SK-N-SH (cell line): Measurements from ENCODE around the gene EMC7. TPM values are rescaled to one million over a fixed set of nuclear protein-coding genes. Genes with fewer than 3 reads are reported as not detected.

Source experiments
- CTCF ChIA-PET: fragments of 300-600, 350-600 bp; formaldehyde crosslinking; extraction: SDS; loops from one replicate; lab custom pipeline; 2021; lab: Yijun Ruan, JAX
- POLR2A ChIA-PET: fragments of 350-600 bp; sonication (Branson Sonifier 250); formaldehyde crosslinking; extraction: SDS; loops from one replicate; lab custom pipeline; 2020; ENCODE audit warnings: antibody characterized with exemption, inconsistent platforms; lab: Yijun Ruan, JAX
- DNase-seq: peaks from one replicate; pipeline ENCODE4 v3.0.0; 2012
- H2AFZ ChIP-seq: fragments of 200-600 bp; sonication (generic); 2 replicates; pipeline ENCODE4 v1.8.1; 2016; ENCODE audit warnings: antibody characterized with exemption, mild to moderate bottlenecking, low read depth
- H3F3A ChIP-seq: fragments of 200-600 bp; sonication (generic); replicated peaks from 2 replicates; pipeline ENCODE3; 2016; ENCODE audit warnings: antibody characterized with exemption, mild to moderate bottlenecking; ENCODE audit not compliant: insufficient read depth
- H3K27ac ChIP-seq, 2 experiments: fragments of 200-500 bp in 1 of 2; fragments of 200-600 bp in 1 of 2; sonication (Bioruptor generic) in 1 of 2; sonication (generic), shearing (Covaris generic) in 1 of 2; 2 replicates each; pipeline versions ENCODE4 v1.5.1 to v1.6.1; 2014 to 2016; ENCODE audit warnings: low read depth in 2 of 2, inconsistent platforms in 1 of 2, low read length in 1 of 2, mild to moderate bottlenecking in 1 of 2, mixed read lengths in 1 of 2
- H3K27me3 ChIP-seq: fragments of 200-600 bp; sonication (generic), shearing (Covaris generic); 2 replicates; pipeline ENCODE4 v1.6.1; 2016; ENCODE audit warnings: mixed run types; ENCODE audit not compliant: insufficient read depth
- H3K36me3 ChIP-seq, 2 experiments: fragments of 200-500 bp in 1 of 2; fragments of 200-600 bp in 1 of 2; sonication (Bioruptor generic) in 1 of 2; sonication (generic) in 1 of 2; replicated peaks in 1 of 2; 2 replicates each; pipeline versions ENCODE3 to v1.5.1; 2014 to 2016; ENCODE audit warnings: low read length in 1 of 2, mild to moderate bottlenecking in 1 of 2; ENCODE audit not compliant: insufficient read depth in 2 of 2, control insufficient read depth in 1 of 2
- H3K4me1 ChIP-seq, 2 experiments: fragments of 200-500 bp in 1 of 2; fragments of 200-600 bp in 1 of 2; sonication (Bioruptor generic) in 1 of 2; sonication (generic), shearing (Covaris generic) in 1 of 2; 2 replicates each; pipeline versions ENCODE4 v1.5.1 to v1.6.1; 2014 to 2016; ENCODE audit warnings: low read depth in 1 of 2, low read length in 1 of 2, mixed run types in 1 of 2; ENCODE audit not compliant: insufficient read depth in 2 of 2, control insufficient read depth in 1 of 2
- H3K4me2 ChIP-seq: fragments of 200-600 bp; sonication (generic), shearing (Covaris generic); 2 replicates; pipeline ENCODE4 v1.6.1; 2017; ENCODE audit warnings: mixed run types
- H3K4me3 ChIP-seq, 2 experiments: fragments of 200-500 bp in 1 of 2; fragments of 200-600 bp in 1 of 2; sonication (Bioruptor generic) in 1 of 2; sonication (generic), shearing (Covaris generic) in 1 of 2; 2 replicates each; pipeline versions ENCODE4 v1.5.1 to v1.8.1; 2014 to 2016; ENCODE audit warnings: low read depth in 2 of 2, inconsistent platforms in 1 of 2, low read length in 1 of 2, mild to moderate bottlenecking in 1 of 2, mixed read lengths in 1 of 2, moderate library complexity in 1 of 2
- H3K79me2 ChIP-seq: fragments of 200-600 bp; sonication (generic); 2 replicates; pipeline ENCODE4 v1.8.1; 2017; ENCODE audit warnings: mild to moderate bottlenecking; ENCODE audit not compliant: insufficient read depth
- H3K9ac ChIP-seq: fragments of 200-600 bp; sonication (generic); 2 replicates; pipeline ENCODE4 v1.6.1; 2017; ENCODE audit warnings: mixed run types
- H3K9me2 ChIP-seq: fragments of 200-600 bp; sonication (generic); 2 replicates; pipeline ENCODE4 v1.6.1; 2017; ENCODE audit warnings: mixed run types
- H3K9me3 ChIP-seq: fragments of 200-600 bp; sonication (generic); 2 replicates; pipeline ENCODE4 v1.6.1; 2017; ENCODE audit warnings: mixed run types, mild to moderate bottlenecking, moderate library complexity
- H4K20me1 ChIP-seq: fragments of 200-600 bp; sonication (generic); 2 replicates; pipeline ENCODE4 v1.6.1; 2017; ENCODE audit warnings: mild to moderate bottlenecking, mixed run types; ENCODE audit not compliant: insufficient read depth
- ELF1 ChIP-seq: IDR thresholded peaks from 2 replicates; pipeline ENCODE4 v1.4.0; 2012
- EP300 ChIP-seq, 2 experiments: IDR thresholded peaks; 2 replicates each; pipeline versions ENCODE4 v1.4.0 to v1.6.1; 2012; ENCODE audit warnings: borderline replicate concordance in 1 of 2, low read depth in 1 of 2, low read length in 1 of 2
- FOSL2 ChIP-seq: IDR thresholded peaks from 2 replicates; pipeline ENCODE4 v1.4.0; 2012; ENCODE audit warnings: low read depth, mild to moderate bottlenecking, moderate library complexity, borderline replicate concordance
- FOXM1 ChIP-seq: IDR thresholded peaks from 2 replicates; pipeline ENCODE4 v1.4.0; 2012; ENCODE audit warnings: low read depth, mild to moderate bottlenecking
- GABPA ChIP-seq: IDR thresholded peaks from 2 replicates; pipeline ENCODE4 v1.4.0; 2012; ENCODE audit warnings: low read depth, mild to moderate bottlenecking
- JUND ChIP-seq: IDR thresholded peaks from 2 replicates; pipeline ENCODE4 v1.4.0; 2012
- POLR2AphosphoS5 ChIP-seq: IDR thresholded peaks from 2 replicates; pipeline ENCODE4 v1.6.1; 2012; ENCODE audit warnings: low read depth, low read length
- RCOR1 ChIP-seq: fragments of 150-350 bp; IDR thresholded peaks from 2 replicates; pipeline ENCODE4 v1.6.1; 2017; ENCODE audit warnings: antibody characterized with exemption, low read length
- SIN3A ChIP-seq: IDR thresholded peaks from 2 replicates; pipeline ENCODE4 v1.6.1; 2012; ENCODE audit warnings: low read depth, mild to moderate bottlenecking, low read length, moderate library complexity, borderline replicate concordance
- SMC3 ChIP-seq: IDR thresholded peaks from 2 replicates; pipeline ENCODE4 v1.6.1; 2012; ENCODE audit warnings: low read depth, low read length, improper control_type of control experiment
- TCF12 ChIP-seq: IDR thresholded peaks from 2 replicates; pipeline ENCODE4 v1.4.0; 2012
- YY1 ChIP-seq: IDR thresholded peaks from 2 replicates; pipeline ENCODE4 v1.4.0; 2012; ENCODE audit warnings: low read depth, mild to moderate bottlenecking
- WGBS: methylation state at CpG from one replicate; pipeline ENCODE4 v1.1.6; 2017; ENCODE audit warnings: low lambda C conversion rate; 5-methylcytosine and 5-hydroxymethylcytosine counted together
- polyA plus RNA-seq, 3 experiments: library from polyadenylated mRNA; depleted of rRNA; stranded (reverse); fragments of >200 nt; gene quantifications; 2 replicates each; pipeline ENCODE4 v1.2.3, GENCODE V29; 2012
- TF ChIP-seq, protein P1 (sequence below): fragments of 150-350 bp; IDR thresholded peaks from 2 replicates; pipeline ENCODE4 v1.6.1; 2016; ENCODE audit warnings: mild to moderate bottlenecking, low read depth, low read length
- TF ChIP-seq, protein P2 (sequence below): fragments of 150-350 bp; IDR thresholded peaks from 2 replicates; pipeline ENCODE4 v1.6.1; 2017; ENCODE audit warnings: antibody characterized with exemption, low read length, low read depth, borderline replicate concordance
- TF ChIP-seq, protein P3 (sequence below): IDR thresholded peaks from 2 replicates; pipeline ENCODE4 v1.4.0; 2012; ENCODE audit warnings: low read depth, borderline replicate concordance
- TF ChIP-seq, protein P4 (sequence below): IDR thresholded peaks from 2 replicates; pipeline ENCODE4 v1.4.0; 2012; ENCODE audit warnings: low read depth

EMC7 gene
- polyA plus RNA-seq, 1 of the 3 experiments (the other 2 are of a cell fraction): 92.3 TPM

DNA sequence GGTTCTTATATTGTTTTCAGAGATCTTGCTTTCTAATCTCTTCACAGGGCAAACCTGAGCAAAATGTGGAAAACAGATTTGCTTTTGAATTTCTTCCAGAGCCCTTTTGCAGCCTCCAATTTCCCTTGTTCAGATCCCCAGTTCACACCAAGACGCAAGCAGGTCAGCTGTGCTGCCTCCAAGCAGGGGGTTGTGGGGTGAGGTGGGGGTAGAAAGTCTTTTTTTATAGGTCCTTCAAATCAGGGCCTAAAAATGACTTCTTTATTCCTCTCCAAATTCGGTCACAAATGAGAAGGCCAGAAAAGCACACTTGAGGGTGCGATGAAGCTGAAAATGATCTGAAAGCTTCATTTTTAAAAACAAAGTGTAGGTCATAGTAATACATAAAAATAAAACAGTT lies 36.4 kb downstream of the EMC7 start:
- Histone ChIP-seq H3K27ac (no peak overlapping the region), H3K4me1 (no peaks in the 10 kb centered on the region), H2AFZ (no peak overlapping the region), H3K9ac (no peak overlapping the region), H3K9me2 (no peaks in the 10 kb centered on the region), H3K79me2 (no peaks in the 10 kb centered on the region), H3K36me3 (no peaks in the 10 kb centered on the region), H3K9me3 (no peaks in the 10 kb centered on the region), H3F3A (no peaks in the 10 kb centered on the region), H4K20me1 (no peaks in the 10 kb centered on the region), H3K4me3 (no peak overlapping the region), H3K4me2 (no peak overlapping the region), H3K27me3 (no peaks in the 10 kb centered on the region)
- ChIA-PET CTCF (interaction anchor here (0.6 to 1.3 kb wide), 2 partner anchors 144 to 450 kb away, joined by 3 to 4 read pairs; partner anchors contain the start of gene KATNBL1), POLR2A (no interaction called here)
- DNase-seq: no peak
- 81% methylated on average over 3 of the region's 3 CpGs for WGBS
- TF ChIP-seq, protein P1, sequence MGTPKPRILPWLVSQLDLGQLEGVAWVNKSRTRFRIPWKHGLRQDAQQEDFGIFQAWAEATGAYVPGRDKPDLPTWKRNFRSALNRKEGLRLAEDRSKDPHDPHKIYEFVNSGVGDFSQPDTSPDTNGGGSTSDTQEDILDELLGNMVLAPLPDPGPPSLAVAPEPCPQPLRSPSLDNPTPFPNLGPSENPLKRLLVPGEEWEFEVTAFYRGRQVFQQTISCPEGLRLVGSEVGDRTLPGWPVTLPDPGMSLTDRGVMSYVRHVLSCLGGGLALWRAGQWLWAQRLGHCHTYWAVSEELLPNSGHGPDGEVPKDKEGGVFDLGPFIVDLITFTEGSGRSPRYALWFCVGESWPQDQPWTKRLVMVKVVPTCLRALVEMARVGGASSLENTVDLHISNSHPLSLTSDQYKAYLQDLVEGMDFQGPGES: no peak
- TF ChIP-seq ELF1: no peak
- no peak for TF ChIP-seq GABPA
- TF ChIP-seq SIN3A: no peak
- TF ChIP-seq FOXM1: no peak
- TF ChIP-seq SMC3: no peak
- no peak for TF ChIP-seq RCOR1
- TF ChIP-seq, protein P2, sequence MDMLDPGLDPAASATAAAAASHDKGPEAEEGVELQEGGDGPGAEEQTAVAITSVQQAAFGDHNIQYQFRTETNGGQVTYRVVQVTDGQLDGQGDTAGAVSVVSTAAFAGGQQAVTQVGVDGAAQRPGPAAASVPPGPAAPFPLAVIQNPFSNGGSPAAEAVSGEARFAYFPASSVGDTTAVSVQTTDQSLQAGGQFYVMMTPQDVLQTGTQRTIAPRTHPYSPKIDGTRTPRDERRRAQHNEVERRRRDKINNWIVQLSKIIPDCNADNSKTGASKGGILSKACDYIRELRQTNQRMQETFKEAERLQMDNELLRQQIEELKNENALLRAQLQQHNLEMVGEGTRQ: no peak
- no peak for TF ChIP-seq EP300 (IDR thresholded peaks at IDR 0.05; ENCODE audit: borderline replicate concordance in 1 of 2, low read depth in 1 of 2, low read length in 1 of 2)
- TF ChIP-seq TCF12: no peak
- TF ChIP-seq JUND: no peak
- TF ChIP-seq POLR2AphosphoS5: no peak
- TF ChIP-seq YY1: no peak

DNA sequence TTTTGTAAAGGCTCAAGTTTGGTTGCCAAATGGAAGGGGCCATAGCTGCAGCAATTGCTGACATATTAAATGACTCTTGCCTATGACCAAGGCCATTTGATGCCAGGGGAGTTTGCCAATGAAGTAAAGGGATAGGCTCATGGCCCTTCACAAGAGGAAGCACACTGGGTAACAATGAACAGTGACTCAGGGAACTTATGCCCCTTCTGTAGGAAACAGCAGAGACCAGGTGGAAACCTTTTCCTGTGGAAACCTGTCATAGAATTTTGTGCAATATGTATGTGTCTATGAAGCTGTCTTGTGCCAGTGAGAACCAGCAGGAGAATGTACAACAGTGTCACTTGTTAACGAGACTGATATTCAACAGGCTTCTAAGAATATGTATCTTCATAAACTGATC lies 37.2 kb downstream of the EMC7 start:
- ChIA-PET POLR2A (no interaction called here), CTCF (interaction anchor here (0.8 kb wide), 1 partner anchor 145 kb away, joined by 3 read pairs; the partner anchor contains the start of gene KATNBL1)

More for the DNA sequence above, 37.2 kb downstream of the EMC7 start:
- TF ChIP-seq, protein P3, sequence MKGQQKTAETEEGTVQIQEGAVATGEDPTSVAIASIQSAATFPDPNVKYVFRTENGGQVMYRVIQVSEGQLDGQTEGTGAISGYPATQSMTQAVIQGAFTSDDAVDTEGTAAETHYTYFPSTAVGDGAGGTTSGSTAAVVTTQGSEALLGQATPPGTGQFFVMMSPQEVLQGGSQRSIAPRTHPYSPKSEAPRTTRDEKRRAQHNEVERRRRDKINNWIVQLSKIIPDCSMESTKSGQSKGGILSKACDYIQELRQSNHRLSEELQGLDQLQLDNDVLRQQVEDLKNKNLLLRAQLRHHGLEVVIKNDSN: no peak
- TF ChIP-seq ELF1 (no peak), TCF12 (no peak), FOSL2 (no peak), SIN3A (no peak), SMC3 (no peak), GABPA (no peak)
- TF ChIP-seq, protein P1: no peak
- TF ChIP-seq, protein P4, sequence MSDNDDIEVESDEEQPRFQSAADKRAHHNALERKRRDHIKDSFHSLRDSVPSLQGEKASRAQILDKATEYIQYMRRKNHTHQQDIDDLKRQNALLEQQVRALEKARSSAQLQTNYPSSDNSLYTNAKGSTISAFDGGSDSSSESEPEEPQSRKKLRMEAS: no peak
- TF ChIP-seq, all 33 proteins: peak for 0
- H3K27ac ChIP-seq: no peak overlapping the region
- no peaks in the 10 kb centered on the region for H3F3A ChIP-seq
- DNase-seq: no peak
- no peaks in the 10 kb centered on the region for H3K4me1 ChIP-seq
- H3K27me3 ChIP-seq: no peaks in the 10 kb centered on the region
- H3K9ac ChIP-seq: no peak overlapping the region
- WGBS: 0% methylated on average over 1 of the region's 1 CpG
- no peaks in the 10 kb centered on the region for H4K20me1 ChIP-seq
- no peaks in the 10 kb centered on the region for H3K36me3 ChIP-seq
- no peak overlapping the region for H3K4me3 ChIP-seq
- H3K9me3 ChIP-seq: no peaks in the 10 kb centered on the region
- H2AFZ ChIP-seq: no peak overlapping the region
- H3K79me2 ChIP-seq: no peaks in the 10 kb centered on the region
- no peaks in the 10 kb centered on the region for H3K9me2 ChIP-seq
- H3K4me2 ChIP-seq: no peak overlapping the region
